Neural cell (in vitro differentiated cells): ENCODE data around the gene CPD. TPM values are rescaled to one million over a fixed set of nuclear protein-coding genes. Genes with fewer than 3 reads are reported as not detected.

ENCODE experiments used
- H2AFZ ChIP-seq: fragments of 200-600, 300-800 bp; sonication (generic), shearing (Covaris generic); 2 replicates; pipeline ENCODE4 v1.6.0; 2014; ENCODE audit warnings: low read depth, mild to moderate bottlenecking, antibody characterized with exemption, low read length, moderate library complexity
- H3F3A ChIP-seq: fragments of 200-600 bp; shearing (Covaris generic); 2 replicates; pipeline ENCODE4 v1.6.1; 2016; ENCODE audit warnings: mild to moderate bottlenecking, moderate library complexity, mixed read lengths, antibody characterized with exemption, low read length; ENCODE audit not compliant: insufficient read depth, poor library complexity, severe bottlenecking
- H3K27ac ChIP-seq: fragments of 200-600, 300-800 bp; sonication (generic), shearing (Covaris generic); 2 replicates; pipeline ENCODE4 v1.5.1; 2014; ENCODE audit warnings: mild to moderate bottlenecking, low read length, moderate library complexity
- H3K27me3 ChIP-seq: fragments of 300-800, 200-600 bp; sonication (generic), shearing (Covaris generic); 2 replicates; pipeline ENCODE4 v1.6.0; 2014; ENCODE audit warnings: mild to moderate bottlenecking, low read depth, low read length, moderate library complexity; ENCODE audit not compliant: insufficient read depth
- H3K36me3 ChIP-seq: fragments of 300-800, 200-600 bp; sonication (generic), shearing (Covaris generic); 2 replicates; pipeline ENCODE4 v1.5.1; 2014; ENCODE audit warnings: mild to moderate bottlenecking, antibody characterized with exemption, low read length, moderate library complexity; ENCODE audit not compliant: insufficient read depth
- H3K4me2 ChIP-seq: fragments of 300-800, 200-600 bp; sonication (generic), shearing (Covaris generic); 2 replicates; pipeline ENCODE4 v1.6.0; 2014; ENCODE audit warnings: mild to moderate bottlenecking, low read length
- H3K4me3 ChIP-seq: fragments of 300-800, 200-600 bp; sonication (generic), shearing (Covaris generic); 2 replicates; pipeline ENCODE4 v1.5.1; 2014; ENCODE audit warnings: mild to moderate bottlenecking, low read length, moderate library complexity
- H3K79me2 ChIP-seq: fragments of 200-600 bp; shearing (Covaris generic); replicated peaks from 2 replicates; pipeline ENCODE4 v1.6.0; 2014; ENCODE audit warnings: mild to moderate bottlenecking, low read length, moderate library complexity; ENCODE audit not compliant: insufficient read depth
- H3K9ac ChIP-seq: fragments of 300-800, 200-600 bp; sonication (generic), shearing (Covaris generic); 2 replicates; pipeline ENCODE4 v1.6.1; 2016; ENCODE audit warnings: mild to moderate bottlenecking, low read length, mixed read lengths
- H3K9me2 ChIP-seq: fragments of 200-600 bp; shearing (Covaris generic); 2 replicates; pipeline ENCODE4 v1.6.1; 2016; ENCODE audit warnings: mild to moderate bottlenecking, low read length, mixed read lengths; ENCODE audit not compliant: insufficient read depth
- H3K9me3 ChIP-seq: fragments of 200-600, 300-800 bp; sonication (generic), shearing (Covaris generic); 2 replicates; pipeline ENCODE4 v1.6.1; 2016; ENCODE audit warnings: mild to moderate bottlenecking, mixed run types, low read length, moderate library complexity, mixed read lengths
- H4K20me1 ChIP-seq: fragments of 200-600 bp; shearing (Covaris generic); 2 replicates; pipeline ENCODE4 v1.6.1; 2016; ENCODE audit warnings: mild to moderate bottlenecking, mixed run types; ENCODE audit not compliant: insufficient read depth
- EP300 ChIP-seq: fragments of 450-650 bp; conservative IDR thresholded peaks from 2 replicates; pipeline ENCODE4 v1.6.1; 2014; ENCODE audit warnings: antibody characterized with exemption, mild to moderate bottlenecking, moderate library complexity; ENCODE audit not compliant: poor library complexity, severe bottlenecking
- EZH2 ChIP-seq: fragments of 200-600, 300-800 bp; shearing (Covaris generic), sonication (generic); IDR thresholded peaks from 2 replicates; pipeline ENCODE4 v1.6.1; 2014; ENCODE audit warnings: antibody characterized with exemption, low read length, borderline replicate concordance, mild to moderate bottlenecking; ENCODE audit not compliant: insufficient read depth, poor library complexity, severe bottlenecking
- MXI1 ChIP-seq: fragments of 450-650 bp; conservative IDR thresholded peaks from 2 replicates; pipeline ENCODE4 v1.6.1; 2014; ENCODE audit warnings: antibody characterized with exemption, mild to moderate bottlenecking; ENCODE audit not compliant: poor library complexity, severe bottlenecking
- POLR2AphosphoS5 ChIP-seq: IDR thresholded peaks from 2 replicates; pipeline ENCODE4 v1.6.1; 2012
- RAD21 ChIP-seq: fragments of 450-650 bp; conservative IDR thresholded peaks from 2 replicates; pipeline ENCODE4 v1.6.1; 2014; ENCODE audit warnings: antibody characterized with exemption, mild to moderate bottlenecking, moderate library complexity
- SMC3 ChIP-seq: fragments of 450-650 bp; conservative IDR thresholded peaks from 2 replicates; pipeline ENCODE4 v1.6.1; 2014; ENCODE audit warnings: antibody characterized with exemption, mild to moderate bottlenecking, moderate library complexity; ENCODE audit not compliant: poor library complexity
- TAF1 ChIP-seq: IDR thresholded peaks from 2 replicates; pipeline ENCODE4 v1.6.1; 2012; ENCODE audit warnings: low read depth
- polyA plus RNA-seq: library from polyadenylated mRNA; depleted of rRNA; stranded (reverse); fragments of >200 nt; gene quantifications from 2 replicates; pipeline ENCODE4 v1.2.3, GENCODE V29; 2014
- TF ChIP-seq, protein P1 (sequence below): fragments of 450-650 bp; IDR thresholded peaks from 2 replicates; pipeline ENCODE4 v1.5.1; 2014; ENCODE audit warnings: antibody characterized with exemption, mild to moderate bottlenecking, moderate library complexity; ENCODE audit not compliant: poor library complexity, severe bottlenecking
- TF ChIP-seq, protein P2 (sequence below): IDR thresholded peaks from 2 replicates; pipeline ENCODE4 v1.6.1; 2012; ENCODE audit warnings: borderline replicate concordance

Gene CPD
- polyA plus RNA-seq, 1 donor from 2014 or later: 14.1 TPM

DNA sequence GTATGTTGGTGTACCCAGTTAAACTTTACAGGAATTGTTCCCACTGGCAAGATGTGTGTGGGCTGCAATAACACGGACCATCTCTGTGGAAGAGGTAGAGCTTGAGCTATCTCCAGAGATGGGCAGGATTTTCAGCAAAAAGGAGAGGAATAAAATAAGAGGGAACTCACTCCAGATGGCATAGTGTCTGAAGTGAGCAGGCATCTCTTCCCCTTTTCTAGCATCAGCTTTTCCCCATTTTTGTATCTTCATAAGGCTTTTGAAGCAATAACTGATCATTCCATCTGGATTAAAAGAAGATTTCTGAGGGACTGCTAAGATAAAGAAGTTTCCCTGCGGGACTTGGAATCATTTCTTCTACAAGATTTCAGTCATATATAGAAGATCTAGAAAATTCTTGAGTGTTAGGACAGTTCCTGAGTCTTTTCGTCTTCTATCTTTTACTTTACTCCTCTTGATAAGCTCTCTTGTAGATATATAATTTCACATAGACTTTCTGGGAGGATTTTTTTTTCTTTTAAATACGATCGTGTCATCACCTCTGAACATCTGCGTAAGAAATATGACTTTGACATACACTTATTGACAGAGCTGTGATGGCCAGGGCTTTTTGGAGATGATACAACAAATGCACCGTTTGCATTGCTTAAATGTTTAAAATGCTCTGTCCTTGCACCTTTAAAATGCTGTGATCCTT, 2.1 kb downstream of the CPD start:
- Histone ChIP-seq H3F3A (no peaks in the 10 kb centered on the region), H3K4me3 (peak overlapping the region; percentile 83), H3K9me3 (no peaks in the 10 kb centered on the region), H3K9me2 (no peaks in the 10 kb centered on the region), H3K4me2 (peak overlapping the region; percentile 96), H4K20me1 (no peaks in the 10 kb centered on the region), H3K9ac (peak overlapping the region; percentile 82), H3K36me3 (no peaks in the 10 kb centered on the region), H2AFZ (no peak overlapping the region), H3K79me2 (peaks cover 51% of the 10 kb centered on the region), H3K27ac (no peak overlapping the region), H3K27me3 (no peaks in the 10 kb centered on the region)
- TF ChIP-seq, protein P1, sequence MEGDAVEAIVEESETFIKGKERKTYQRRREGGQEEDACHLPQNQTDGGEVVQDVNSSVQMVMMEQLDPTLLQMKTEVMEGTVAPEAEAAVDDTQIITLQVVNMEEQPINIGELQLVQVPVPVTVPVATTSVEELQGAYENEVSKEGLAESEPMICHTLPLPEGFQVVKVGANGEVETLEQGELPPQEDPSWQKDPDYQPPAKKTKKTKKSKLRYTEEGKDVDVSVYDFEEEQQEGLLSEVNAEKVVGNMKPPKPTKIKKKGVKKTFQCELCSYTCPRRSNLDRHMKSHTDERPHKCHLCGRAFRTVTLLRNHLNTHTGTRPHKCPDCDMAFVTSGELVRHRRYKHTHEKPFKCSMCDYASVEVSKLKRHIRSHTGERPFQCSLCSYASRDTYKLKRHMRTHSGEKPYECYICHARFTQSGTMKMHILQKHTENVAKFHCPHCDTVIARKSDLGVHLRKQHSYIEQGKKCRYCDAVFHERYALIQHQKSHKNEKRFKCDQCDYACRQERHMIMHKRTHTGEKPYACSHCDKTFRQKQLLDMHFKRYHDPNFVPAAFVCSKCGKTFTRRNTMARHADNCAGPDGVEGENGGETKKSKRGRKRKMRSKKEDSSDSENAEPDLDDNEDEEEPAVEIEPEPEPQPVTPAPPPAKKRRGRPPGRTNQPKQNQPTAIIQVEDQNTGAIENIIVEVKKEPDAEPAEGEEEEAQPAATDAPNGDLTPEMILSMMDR: no peak
- TF ChIP-seq, protein P2, sequence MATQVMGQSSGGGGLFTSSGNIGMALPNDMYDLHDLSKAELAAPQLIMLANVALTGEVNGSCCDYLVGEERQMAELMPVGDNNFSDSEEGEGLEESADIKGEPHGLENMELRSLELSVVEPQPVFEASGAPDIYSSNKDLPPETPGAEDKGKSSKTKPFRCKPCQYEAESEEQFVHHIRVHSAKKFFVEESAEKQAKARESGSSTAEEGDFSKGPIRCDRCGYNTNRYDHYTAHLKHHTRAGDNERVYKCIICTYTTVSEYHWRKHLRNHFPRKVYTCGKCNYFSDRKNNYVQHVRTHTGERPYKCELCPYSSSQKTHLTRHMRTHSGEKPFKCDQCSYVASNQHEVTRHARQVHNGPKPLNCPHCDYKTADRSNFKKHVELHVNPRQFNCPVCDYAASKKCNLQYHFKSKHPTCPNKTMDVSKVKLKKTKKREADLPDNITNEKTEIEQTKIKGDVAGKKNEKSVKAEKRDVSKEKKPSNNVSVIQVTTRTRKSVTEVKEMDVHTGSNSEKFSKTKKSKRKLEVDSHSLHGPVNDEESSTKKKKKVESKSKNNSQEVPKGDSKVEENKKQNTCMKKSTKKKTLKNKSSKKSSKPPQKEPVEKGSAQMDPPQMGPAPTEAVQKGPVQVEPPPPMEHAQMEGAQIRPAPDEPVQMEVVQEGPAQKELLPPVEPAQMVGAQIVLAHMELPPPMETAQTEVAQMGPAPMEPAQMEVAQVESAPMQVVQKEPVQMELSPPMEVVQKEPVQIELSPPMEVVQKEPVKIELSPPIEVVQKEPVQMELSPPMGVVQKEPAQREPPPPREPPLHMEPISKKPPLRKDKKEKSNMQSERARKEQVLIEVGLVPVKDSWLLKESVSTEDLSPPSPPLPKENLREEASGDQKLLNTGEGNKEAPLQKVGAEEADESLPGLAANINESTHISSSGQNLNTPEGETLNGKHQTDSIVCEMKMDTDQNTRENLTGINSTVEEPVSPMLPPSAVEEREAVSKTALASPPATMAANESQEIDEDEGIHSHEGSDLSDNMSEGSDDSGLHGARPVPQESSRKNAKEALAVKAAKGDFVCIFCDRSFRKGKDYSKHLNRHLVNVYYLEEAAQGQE: no peak
- TF ChIP-seq EP300 (no peak), RAD21 (no peak)

DNA sequence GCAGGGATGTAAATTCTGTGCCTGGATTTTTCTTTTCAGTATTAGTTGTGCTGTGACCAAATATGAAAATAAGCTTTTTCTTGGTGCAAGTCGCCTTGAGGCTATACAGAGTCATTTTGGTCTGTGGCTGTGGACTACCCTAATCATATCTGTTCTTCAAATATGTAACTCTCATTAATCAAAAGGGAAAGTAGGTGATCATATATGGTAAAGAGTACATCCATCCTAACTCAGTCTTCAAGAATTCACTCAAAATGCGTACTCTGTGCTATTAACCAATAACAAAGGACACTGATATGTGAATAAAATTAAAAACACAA, 2.6 kb downstream of the CPD start:
- Histone ChIP-seq H3K9me2 (no peaks in the 10 kb centered on the region), H3K9me3 (no peaks in the 10 kb centered on the region), H3K9ac (peak overlapping the region; percentile 25), H3K27ac (no peak overlapping the region), H4K20me1 (no peaks in the 10 kb centered on the region), H3K4me2 (peak overlapping the region; percentile 96), H3K4me3 (peak overlapping the region; percentile 83), H2AFZ (no peak overlapping the region), H3F3A (no peaks in the 10 kb centered on the region), H3K27me3 (no peaks in the 10 kb centered on the region), H3K79me2 (peaks cover 51% of the 10 kb centered on the region), H3K36me3 (peaks cover 4% of the 10 kb centered on the region)
- TF ChIP-seq RAD21 (no peak), EP300 (no peak), POLR2AphosphoS5 (no peak), EZH2 (no peak)

DNA sequence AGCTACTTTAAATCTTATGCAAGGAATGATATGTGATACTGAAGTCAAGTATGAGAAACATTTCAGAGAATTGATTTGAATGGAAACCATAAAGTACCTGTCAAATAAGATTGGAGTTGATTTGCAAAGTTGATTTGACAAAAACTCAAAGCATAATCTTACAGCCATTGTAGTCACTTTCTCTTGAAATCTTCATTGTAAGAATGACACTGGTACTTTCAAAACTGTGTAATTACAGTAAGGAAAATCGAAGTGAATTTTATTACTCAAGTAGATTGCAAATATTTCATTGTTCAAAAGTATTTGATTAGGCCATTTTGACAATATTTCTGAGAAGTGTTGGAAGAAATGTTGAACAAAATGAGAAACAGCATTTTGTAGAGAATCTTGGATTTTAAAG, 3.6 kb downstream of the CPD start:
- peak overlapping the region; percentile 96 for H3K4me2 ChIP-seq
- H3K4me3 ChIP-seq: peak overlapping the region; percentile 83
- no peak overlapping the region for H2AFZ ChIP-seq
- H4K20me1 ChIP-seq: no peaks in the 10 kb centered on the region
- H3K9me3 ChIP-seq: no peaks in the 10 kb centered on the region
- peaks cover 52% of the 10 kb centered on the region for H3K79me2 ChIP-seq
- no peak overlapping the region for H3K27ac ChIP-seq
- H3K36me3 ChIP-seq: peaks cover 8% of the 10 kb centered on the region
- no peaks in the 10 kb centered on the region for H3K27me3 ChIP-seq
- TF ChIP-seq EP300 (no peak), POLR2AphosphoS5 (no peak), EZH2 (no peak), SMC3 (no peak), RAD21 (no peak), MXI1 (no peak), TAF1 (no peak)
- TF ChIP-seq, protein P2: no peak
- TF ChIP-seq, protein P1: no peak
- no peaks in the 10 kb centered on the region for H3K9me2 ChIP-seq
- no peak overlapping the region for H3K9ac ChIP-seq
- H3F3A ChIP-seq: no peaks in the 10 kb centered on the region
